Measurements from ENCODE around the gene ZNF525. TPM values are rescaled to one million over a fixed set of nuclear protein-coding genes. Genes with fewer than 3 reads are reported as not detected.
A peak's percentile ranks its signal among the peaks of the same experiment; 100 is the strongest.

ZNF525 gene
- total RNA-seq, 1 experiment from 2014 or later, result 13.1 TPM

- no peak for TF ChIP-seq CTCF (conservative IDR thresholded peaks at IDR 0.05; ENCODE audit: low read depth, low read length)
- no peak for TF ChIP-seq EZH2phosphoT487 (IDR thresholded peaks at IDR 0.05; ENCODE audit: borderline replicate concordance, low read length)
- TF ChIP-seq EZH2 (IDR thresholded peaks at IDR 0.05; ENCODE audit: low read length, unreplicated experiment), result no peak
- no peak overlapping the region for H2AFZ ChIP-seq (ENCODE audit: low read length)
- DNase-seq (no peak), ATAC-seq (no peak)
- H3K27me3 ChIP-seq (ENCODE audit: low read length), result no peaks in the 10 kb centered on the region
- intact Hi-C loops (cut with micrococcal nuclease), result no loop called here
- peaks cover 26% of the 10 kb centered on the region for H3K4me1 ChIP-seq (ENCODE audit: insufficient read depth, low read length)
- H3K9me2 ChIP-seq (replicated peaks; ENCODE audit: low read length), result no peaks in the 10 kb centered on the region
- peak overlapping the region; percentile 26 for H3K4me2 ChIP-seq (ENCODE audit: low read length)
- no peaks in the 10 kb centered on the region for H3F3A ChIP-seq (ENCODE audit: low read length, unreplicated experiment)
- peaks cover 15% of the 10 kb centered on the region for H3K9me3 ChIP-seq (ENCODE audit: low read length)
- no peak overlapping the region for H3K9ac ChIP-seq (ENCODE audit: low read length)
- no peak overlapping the region for H3K4me3 ChIP-seq (ENCODE audit: low read length)
- peaks cover 23% of the 10 kb centered on the region for H3K36me3 ChIP-seq (ENCODE audit: low read depth, low read length)
- BruUV-seq (replicated peaks), result no TSS peak
- H3K79me2 ChIP-seq (ENCODE audit: low read length), result no peaks in the 10 kb centered on the region
- peak overlapping the region; percentile 52 for H3K27ac ChIP-seq (ENCODE audit: low read length)
- no peaks in the 10 kb centered on the region for H4K20me1 ChIP-seq (ENCODE audit: low read length)
- ChIA-PET CTCF (no interaction called here), POLR2A (ENCODE audit: unreplicated experiment) (interaction anchor here (0.9 kb wide), 1 partner anchor 22 kb away, joined by 4 read pairs; no protein-coding TSS in a partner anchor)
Measured at GRCh38 chr19:53389571-53389970, 24.1 kb downstream of the ZNF525 start.

GRCh38 chr19:53389978-53390377, 24.5 kb downstream of the ZNF525 start:
- ChIA-PET CTCF (no interaction called here), POLR2A (ENCODE audit: unreplicated experiment) (no interaction called here)
- TF ChIP-seq CTCF (conservative IDR thresholded peaks at IDR 0.05; ENCODE audit: low read depth, low read length), result no peak
- ATAC-seq (no peak), DNase-seq (no peak)
- Histone ChIP-seq H3K4me2 (ENCODE audit: low read length) (no peak overlapping the region), H3K79me2 (ENCODE audit: low read length) (no peaks in the 10 kb centered on the region), H3K4me1 (ENCODE audit: insufficient read depth, low read length) (peaks cover 26% of the 10 kb centered on the region), H3F3A (ENCODE audit: low read length, unreplicated experiment) (no peaks in the 10 kb centered on the region), H3K4me3 (ENCODE audit: low read length) (no peak overlapping the region), H3K9me3 (ENCODE audit: low read length) (peaks cover 11% of the 10 kb centered on the region), H4K20me1 (ENCODE audit: low read length) (no peaks in the 10 kb centered on the region), H3K27me3 (ENCODE audit: low read length) (no peaks in the 10 kb centered on the region), H2AFZ (ENCODE audit: low read length) (no peak overlapping the region), H3K9ac (ENCODE audit: low read length) (no peak overlapping the region), H3K9me2 (replicated peaks; ENCODE audit: low read length) (no peaks in the 10 kb centered on the region), H3K27ac (ENCODE audit: low read length) (no peak overlapping the region), H3K36me3 (ENCODE audit: low read depth, low read length) (peaks cover 19% of the 10 kb centered on the region)
- intact Hi-C loops (cut with micrococcal nuclease), result loop anchor here (10.0 kb wide), 1 partner anchor 195 kb away; the partner anchor contains the start of gene ZNF665
- no TSS peak for BruUV-seq (replicated peaks)

GRCh38 chr19:53394522-53394973, 29.0 kb downstream of the ZNF525 start:
- Histone ChIP-seq H3F3A (ENCODE audit: low read length, unreplicated experiment) (no peaks in the 10 kb centered on the region), H3K9ac (ENCODE audit: low read length) (peak overlapping the region; percentile 81), H3K27me3 (ENCODE audit: low read length) (no peaks in the 10 kb centered on the region), H3K9me3 (ENCODE audit: low read length) (0 out of 2 replicates have a peak, but pooled peaks cover 4% of the 10 kb centered on the region), H3K27ac (ENCODE audit: low read length) (peak overlapping the region; percentile 49), H3K9me2 (replicated peaks; ENCODE audit: low read length) (no peaks in the 10 kb centered on the region), H3K79me2 (ENCODE audit: low read length) (peaks cover 16% of the 10 kb centered on the region; the same call in 1 of the 2 replicates), H3K4me1 (ENCODE audit: insufficient read depth, low read length) (peaks cover 7% of the 10 kb centered on the region; the same call in 1 of the 2 replicates), H3K36me3 (ENCODE audit: low read depth, low read length) (peaks cover 12% of the 10 kb centered on the region), H3K4me3 (ENCODE audit: low read length) (peak overlapping the region; percentile 87), H4K20me1 (ENCODE audit: low read length) (no peaks in the 10 kb centered on the region), H3K4me2 (ENCODE audit: low read length) (peak overlapping the region; percentile 95), H2AFZ (ENCODE audit: low read length) (peak overlapping the region; percentile 82)
- intact Hi-C loops (cut with micrococcal nuclease), result loop anchor here (2.0 to 10.0 kb wide), 2 partner anchors 60 to 200 kb away; partner anchors contain the start of gene ZNF665
- CTCF ChIA-PET, result interaction anchor here (1.5 kb wide), 1 partner anchor 28 kb away, joined by 3 read pairs; the partner anchor contains the start of gene ZNF525
- no TSS peak for BruUV-seq (replicated peaks)
- ATAC-seq, result peak; percentile 74
- TF ChIP-seq EZH2 (IDR thresholded peaks at IDR 0.05; ENCODE audit: low read length, unreplicated experiment) (no peak), CTCF (conservative IDR thresholded peaks at IDR 0.05; ENCODE audit: low read depth, low read length) (no peak), EZH2phosphoT487 (IDR thresholded peaks at IDR 0.05; ENCODE audit: borderline replicate concordance, low read length) (no peak)
- POLR2A ChIA-PET (ENCODE audit: unreplicated experiment), result no interaction called here
- DNase-seq, result peak; percentile 63

All from PC-3 (cell line).